Activated CD4-positive, alpha-beta T cell treated with anti-CD3 and anti-CD28 coated beads for 4 hours (primary cell): Measurements from ENCODE around the gene AUTS2.

Experiments
- DNase-seq, 2 donors: peaks; one replicate each; pipeline ENCODE4 v3.0.0-alpha.2; 2020

The AUTS2 gene

DNA sequence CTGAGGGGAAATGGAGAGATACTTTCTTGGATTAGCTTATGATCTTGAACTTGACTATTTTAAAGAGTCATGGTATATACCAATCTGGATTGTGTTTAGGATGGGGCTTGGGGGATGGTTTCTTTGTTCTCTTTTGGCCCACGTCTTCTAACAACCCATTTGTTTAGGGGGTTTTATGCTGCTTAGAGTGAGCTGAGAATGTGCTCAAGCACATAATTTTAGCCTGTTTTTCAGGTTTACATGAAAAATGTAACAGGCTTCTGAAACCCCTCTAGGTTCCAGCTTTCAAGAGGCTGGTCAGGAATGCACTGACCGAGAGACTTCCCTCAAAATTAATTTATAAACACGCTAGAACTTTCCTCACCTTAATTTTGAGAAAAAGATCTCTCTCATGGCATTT is 94.3 kb downstream of the AUTS2 start:
- no peak for DNase-seq

DNA sequence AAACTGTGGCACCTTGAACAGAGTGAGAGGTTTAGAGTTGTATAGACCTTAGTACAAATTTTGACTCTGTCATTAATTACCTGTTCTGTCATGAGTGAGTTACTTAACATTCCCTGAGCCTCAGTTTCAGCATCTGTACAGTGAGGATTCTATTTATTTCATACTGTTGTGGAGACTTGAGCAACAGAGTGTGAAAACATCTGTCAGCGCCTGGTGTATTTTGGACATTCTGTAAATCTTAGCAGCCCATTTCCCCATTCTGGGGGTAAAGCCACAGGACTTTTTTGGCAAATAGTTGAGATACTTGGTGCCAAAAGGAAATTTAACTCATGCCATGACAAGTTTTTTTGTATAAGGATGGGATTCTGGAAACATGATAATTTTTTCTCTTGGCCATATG is 94.8 kb downstream of the AUTS2 start:
- no peak for DNase-seq

DNA sequence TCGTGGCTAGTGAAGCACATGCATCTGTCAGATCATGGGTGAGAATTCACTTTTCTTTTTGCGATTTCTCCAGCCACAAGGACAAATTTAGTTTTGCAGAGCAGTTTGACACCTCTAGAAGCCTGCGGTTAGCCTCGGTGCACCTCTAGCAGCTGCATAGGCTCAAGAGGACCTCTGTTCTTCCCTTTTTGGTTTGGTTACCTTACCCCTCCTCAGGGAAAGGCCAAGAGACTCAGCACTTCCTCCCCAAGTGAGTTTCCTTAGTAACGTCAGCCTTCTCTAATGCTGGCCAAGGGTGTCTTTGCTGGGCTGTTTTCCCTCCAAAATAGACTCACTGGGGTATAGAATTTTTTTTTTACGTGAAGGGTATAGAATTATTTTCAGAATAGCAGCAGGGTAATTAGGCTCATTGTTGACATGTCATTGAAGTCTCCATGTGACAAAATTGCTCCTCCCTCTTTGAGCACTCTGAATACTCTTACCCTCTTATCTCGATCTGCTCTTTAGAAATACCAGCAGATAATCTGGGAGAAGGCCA is 97.8 kb downstream of the AUTS2 start:
- DNase-seq: no peak

DNA sequence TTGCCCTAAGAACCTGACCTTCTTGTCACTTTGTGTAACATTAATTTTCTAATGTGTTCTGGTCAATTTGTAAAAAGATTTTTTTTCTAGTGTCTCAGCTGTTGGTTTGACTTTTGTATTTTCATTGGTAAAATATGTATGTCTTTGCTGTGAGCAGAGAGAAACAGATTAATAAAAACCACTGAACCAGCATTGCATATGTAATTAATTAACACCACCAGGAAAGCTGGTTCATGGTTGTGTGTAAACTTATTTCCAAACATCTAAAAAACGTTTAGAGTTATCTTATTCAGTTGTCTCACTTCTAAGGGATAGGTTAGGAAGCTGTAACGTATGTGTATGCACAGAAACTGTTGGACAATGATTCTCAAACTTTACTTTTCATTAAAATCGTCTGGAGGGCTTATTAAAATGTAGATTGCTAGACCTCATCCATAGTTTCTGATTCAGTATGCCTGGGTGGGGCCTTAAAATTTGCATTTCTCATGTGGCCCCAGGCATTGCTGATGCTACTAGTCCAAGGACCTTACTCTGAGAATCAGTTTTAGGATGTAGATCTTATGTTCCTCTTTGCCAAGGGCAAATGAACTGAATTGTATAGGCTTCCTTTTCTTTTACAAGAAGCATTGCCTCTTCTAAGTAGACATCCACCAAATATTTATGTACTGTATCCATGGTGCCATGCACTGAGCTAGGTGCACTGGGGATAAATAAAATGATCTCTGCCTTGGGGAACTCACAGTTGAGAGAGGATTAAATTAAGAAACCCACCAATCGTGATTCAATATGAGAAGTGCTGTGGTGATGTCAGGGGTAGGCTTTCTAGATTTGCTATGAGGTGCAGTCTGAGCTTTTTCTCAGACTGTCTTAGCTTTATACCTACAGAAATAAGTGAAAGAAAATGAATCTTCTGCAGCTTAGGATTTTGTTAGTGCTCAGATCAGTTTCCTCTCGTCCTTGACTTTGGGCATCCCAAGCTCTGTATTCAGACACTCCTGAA is 98.7 kb downstream of the AUTS2 start:
- DNase-seq: no peak

DNA sequence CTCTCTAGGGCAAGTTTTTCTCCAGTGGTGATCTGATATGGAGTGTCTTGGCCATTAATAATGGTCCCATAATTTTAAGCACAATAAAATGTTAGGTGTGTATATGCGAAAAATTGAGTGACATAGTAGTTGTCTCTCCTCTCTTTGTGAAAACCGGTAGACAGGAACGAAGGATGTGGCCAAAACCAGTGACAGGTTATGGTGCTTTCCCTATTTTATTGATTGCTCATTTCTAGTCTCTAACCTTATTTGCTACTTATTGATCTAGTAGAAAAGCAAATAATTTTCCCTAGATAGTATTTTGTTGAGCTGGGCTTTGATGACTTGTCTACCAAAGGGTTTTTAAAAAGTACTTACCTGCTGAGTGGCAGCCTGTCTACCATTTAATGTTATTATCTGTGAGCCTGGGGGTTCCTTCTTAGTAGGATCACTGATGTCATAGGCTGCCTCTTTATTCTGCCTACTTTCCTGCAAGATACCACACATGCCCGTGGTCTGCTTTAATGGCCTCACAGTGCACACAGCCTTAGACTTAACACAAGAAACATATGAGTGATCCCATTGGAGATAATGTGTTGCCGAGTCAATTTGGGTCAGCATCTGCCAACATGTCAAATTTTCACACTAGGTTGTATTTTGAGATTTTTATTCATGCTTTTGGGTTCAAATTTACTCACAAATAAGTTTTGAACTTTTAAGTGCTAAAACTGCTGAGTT is 100.0 kb downstream of the AUTS2 start:
- no peak for DNase-seq

DNA sequence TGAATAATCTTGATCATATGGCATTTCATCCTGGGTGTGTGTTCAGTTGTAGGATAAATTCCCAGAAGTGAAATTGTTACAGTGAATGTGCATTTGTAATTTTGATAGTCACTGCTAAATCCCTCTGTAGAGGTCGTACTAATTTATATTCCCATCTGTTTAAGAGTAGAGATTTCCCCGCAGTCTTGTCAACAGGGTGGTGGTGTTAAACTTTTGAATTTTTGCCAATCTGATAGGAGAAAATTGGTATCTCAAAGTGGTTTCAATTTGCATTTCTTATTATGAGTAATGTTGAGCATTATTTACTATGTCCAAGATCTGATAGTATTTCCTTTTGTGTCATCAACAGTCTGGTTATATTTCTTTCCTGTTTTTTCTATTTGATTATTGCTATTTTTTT is 101.7 kb downstream of the AUTS2 start:
- DNase-seq: no peak

DNA sequence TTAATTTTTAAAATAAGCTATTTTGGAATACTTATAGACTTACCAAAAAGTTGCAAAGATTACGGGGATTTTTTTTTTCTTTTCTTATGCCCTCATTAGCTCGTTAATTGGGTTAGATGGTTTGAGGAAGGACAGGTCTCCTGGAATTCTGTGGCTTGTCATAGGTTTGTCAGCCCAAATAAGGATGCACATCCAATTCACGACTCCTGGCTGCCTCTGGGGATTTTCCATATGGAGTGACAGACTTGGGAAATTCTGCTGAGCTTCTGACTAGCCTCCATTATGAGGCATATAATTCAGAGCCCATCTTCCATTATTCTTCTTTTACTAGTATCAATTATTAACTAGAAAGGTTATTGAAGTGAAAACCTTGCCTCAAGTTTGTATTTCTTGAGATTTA is 102.1 kb downstream of the AUTS2 start:
- no peak for DNase-seq

DNA sequence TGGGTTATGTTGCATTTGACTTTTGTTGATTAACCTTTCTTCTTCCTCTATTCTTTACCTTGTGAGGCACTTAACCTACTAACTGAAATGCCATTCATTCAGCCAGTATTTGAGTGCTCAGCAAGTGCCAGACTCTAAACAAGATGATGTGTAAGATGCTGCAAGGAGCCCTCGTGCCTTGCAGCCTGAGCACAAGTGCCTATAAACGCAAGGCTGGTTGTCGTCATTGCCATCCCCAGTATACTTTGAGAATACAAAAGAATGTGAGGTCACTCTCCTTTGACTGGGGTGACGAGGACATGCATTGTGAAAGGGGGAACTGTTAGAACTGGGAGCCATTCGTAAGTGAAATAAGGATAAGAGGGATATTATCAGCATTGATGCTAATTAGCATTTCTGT is 103.0 kb downstream of the AUTS2 start:
- no peak for DNase-seq

DNA sequence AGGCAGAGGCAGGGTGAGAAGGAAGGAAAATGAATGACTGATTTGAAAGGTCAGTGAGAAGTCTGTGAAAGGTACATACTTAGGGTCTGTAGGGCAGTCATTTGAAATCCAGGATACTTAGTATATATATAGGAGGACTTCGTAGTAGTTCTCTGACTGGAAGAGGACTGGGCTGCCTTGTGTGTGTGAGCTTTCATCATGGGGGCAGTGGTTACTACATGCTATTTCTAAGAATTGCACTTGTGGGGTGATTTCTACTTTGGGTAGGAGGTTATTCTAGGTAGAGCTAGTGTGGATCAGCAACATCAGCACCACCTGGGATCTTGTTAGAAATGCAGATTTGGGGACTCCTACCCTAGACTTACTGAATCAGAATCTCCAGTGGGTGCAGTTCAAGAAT is 104.1 kb downstream of the AUTS2 start:
- no peak for DNase-seq

DNA sequence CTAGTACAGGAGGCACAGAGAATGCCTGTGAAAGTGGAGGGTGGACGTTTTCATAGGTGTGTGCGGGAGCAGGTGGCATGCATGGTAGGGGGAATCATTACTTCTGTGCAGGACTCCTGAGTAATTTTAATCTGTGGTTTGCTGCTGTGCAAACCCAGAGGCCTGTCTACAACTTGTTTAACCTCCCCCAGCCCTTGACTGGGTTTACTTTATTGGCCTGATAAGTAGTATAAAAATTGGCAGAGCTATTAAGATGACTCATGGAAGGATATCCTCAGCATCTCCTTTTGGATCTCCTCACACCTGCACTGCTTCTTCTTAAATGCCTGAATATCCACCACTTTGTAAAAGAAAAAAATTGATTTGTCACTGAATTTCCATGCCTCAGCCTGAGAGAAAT is 104.8 kb downstream of the AUTS2 start:
- no peak for DNase-seq

DNA sequence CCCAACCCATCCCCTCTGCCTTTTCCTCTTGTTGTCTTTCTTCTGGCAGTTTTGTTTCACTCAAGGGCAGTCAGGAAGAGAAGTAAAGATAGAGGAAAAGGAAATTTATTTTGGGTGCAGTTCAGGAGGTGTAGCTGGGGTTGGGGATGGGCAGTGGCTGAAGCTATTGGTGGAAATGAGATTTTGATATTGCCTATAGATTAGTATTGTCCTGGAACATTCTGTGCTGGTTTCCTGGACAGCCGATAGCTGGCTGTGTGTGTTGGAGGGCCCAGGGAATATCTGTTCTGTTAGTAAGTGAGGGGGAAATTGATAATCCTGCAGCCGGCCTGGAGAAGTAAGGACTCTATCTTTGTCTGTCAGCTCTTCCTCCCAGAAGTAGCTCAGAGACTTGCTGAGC is 107.8 kb downstream of the AUTS2 start:
- no peak for DNase-seq

DNA sequence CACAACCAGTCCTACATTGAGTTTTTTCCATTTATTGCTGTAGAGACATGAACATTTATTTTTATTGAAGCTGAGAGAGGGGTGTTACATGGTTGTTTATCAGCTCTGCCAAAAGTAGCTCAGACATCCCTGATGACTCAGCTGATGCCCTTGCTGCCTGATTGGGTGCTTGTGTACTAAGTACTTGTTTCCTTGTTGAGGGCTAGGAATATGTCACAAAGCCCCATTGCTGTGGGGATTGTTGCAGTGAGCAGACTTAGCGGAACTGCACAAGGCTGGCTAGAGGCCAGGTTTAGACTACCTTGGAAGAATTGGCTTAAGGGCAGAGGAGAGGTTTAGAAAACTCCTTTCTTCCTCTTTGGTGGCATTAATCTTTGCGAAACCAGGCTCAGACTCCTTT is 110.6 kb downstream of the AUTS2 start:
- no peak for DNase-seq

DNA sequence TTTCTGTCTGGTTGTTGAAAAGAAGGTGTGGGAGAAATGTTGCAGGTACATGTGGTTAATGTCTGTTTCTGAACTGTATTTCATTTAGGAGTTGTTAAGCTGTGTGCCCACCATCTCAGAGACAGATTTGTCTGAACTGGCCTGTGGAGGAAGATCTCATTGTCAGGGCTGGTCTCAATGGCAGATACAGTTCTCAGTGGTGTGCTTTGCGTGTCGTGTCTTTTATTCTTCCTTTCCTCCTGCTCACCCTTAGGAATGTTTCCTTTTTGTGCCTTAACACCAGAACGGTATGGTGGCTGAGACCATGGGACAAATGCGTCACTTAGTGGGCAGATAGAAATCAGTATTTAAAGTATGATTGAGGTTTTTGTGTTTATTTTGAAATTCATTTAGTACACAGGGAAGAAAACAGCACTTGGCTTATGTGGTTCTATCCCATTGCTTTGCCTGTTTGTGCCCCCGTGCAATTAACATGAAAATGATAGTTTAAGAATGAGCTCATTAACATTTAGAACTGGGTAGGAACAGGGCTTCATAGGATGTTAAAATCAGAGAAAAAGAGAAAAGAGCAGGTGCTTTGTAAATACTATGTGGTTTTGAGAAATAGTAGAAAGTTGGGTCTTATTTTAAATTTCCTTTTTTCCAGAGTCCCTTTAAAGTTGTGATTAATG is 112.6 kb downstream of the AUTS2 start:
- no peak for DNase-seq

DNA sequence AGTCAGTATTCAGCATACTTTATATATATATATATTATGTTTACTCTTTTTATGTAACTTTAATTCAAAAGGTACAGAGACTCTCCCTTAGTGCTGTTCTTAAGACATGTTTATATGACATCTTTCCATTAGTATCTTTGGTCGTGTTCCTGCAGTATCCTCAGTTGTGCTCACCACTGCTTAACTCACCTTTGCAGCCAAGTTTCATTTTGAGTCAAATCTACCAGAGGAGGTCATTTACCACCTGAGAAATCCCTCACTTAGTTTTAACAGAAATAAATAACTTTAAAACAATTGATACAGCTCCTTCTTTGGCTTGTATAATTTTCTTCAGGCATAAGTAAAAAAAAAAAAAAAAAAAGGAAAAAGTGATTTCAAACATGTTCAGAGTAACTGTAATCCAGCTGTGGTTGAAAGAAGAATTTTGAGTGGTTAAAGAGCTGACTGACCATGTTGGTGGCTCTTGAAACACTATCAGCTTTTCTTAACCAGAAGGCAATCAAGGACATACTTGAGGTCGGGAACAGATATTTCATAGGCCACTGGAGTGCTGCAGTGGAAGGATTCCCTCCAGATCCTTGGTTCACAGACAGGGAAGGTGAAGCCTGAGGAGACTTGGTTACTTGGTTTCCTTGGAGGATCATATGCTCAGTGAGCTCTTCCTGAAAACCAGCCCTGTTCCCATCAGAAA is 116.8 kb downstream of the AUTS2 start:
- no peak for DNase-seq

DNA sequence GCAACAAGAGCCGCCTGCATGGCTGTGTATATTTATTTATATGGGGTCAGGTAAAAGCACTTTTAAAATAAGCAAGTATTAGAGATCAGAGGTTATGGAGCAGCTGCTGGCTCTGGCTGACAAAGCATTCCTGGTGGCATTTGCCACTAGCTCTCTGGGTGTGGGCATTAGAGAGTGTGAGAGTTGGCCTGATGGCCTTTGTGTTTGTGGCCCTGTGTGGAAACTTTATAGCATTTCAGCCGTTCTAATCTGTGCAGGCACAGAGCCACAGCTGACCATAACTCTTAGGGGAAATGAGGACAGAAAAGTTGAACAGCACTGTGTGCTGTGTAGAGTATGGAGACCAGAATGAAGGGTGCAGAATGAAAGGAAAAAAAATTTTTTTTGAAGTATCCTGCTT is 118.9 kb downstream of the AUTS2 start:
- DNase-seq: no peak

DNA sequence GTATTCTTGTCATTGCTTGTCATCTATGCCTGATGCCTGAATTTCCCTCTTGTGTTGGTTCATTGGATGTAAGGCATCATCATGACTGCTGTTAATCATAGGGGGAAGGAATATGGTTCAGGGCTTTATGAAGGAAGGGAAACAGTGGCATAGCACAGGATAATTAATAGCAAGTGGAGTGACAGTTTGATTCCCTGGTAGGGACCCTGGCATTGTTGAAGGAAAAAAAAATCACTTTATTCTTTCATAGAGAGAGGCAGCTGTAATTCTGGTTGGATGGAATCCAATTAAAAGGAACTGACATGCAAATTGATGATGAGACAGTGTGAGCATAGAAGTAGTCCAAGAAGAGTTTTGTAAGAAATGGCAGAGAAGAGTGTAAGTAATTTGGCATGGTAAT is 121.4 kb downstream of the AUTS2 start:
- DNase-seq: no peak

DNA sequence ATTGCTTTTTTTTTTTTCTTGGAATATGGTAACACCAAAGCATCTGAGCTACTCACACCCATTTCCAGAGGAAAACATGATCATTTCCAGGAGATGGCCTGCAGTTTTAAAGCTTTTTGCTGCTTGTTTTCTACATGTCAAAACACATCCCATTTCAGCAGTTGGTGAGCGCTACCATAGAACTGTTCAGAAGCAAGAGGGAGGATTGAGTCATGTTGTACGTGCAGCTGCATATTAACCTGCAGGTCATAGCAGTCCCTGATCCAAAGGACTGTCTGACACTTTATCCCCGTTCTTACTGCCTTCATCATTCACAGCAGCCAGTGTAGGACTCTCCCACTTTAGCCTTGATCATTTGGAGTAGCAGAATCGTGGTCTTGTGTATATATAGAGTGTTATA is 124.6 kb downstream of the AUTS2 start:
- DNase-seq: no peak

DNA sequence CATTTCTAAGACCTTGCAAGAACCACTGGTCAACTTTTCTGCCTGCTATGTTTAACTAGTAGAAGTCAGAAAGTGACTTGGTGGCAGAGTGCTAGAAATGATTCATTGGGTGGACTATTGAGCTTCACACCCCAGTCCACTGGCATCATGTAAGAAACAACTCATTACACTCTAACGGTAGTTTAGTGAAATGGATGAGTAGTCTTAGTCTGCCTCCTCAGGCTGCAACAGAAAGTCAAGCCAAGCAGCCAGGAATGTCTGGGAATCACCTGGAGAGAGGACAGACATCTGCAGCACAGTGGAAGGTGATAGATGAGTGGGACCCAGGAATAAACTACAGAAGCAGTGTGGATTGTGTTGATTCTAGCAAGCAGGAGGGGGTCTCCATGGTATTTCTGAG is 125.4 kb downstream of the AUTS2 start:
- no peak for DNase-seq

DNA sequence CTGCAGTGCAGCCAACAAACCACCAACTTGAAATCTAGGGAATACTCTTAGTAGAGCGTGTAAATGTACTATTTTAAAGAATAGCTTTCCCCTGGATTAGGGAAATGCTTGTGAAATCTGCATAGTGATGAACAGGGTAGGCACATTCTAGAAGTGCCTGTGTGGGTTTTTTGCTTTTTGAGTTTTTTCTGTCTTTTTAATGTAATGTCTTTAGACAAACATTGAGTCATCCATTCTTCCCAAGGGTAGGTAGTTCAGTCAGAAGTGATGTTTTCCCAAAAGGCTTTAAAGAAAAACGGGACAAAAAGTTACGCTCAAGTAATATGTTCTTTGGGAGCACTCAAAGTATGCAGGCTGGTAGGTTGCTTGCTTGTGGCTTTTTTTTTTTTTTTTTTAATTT is 130.0 kb downstream of the AUTS2 start:
- DNase-seq: no peak

DNA sequence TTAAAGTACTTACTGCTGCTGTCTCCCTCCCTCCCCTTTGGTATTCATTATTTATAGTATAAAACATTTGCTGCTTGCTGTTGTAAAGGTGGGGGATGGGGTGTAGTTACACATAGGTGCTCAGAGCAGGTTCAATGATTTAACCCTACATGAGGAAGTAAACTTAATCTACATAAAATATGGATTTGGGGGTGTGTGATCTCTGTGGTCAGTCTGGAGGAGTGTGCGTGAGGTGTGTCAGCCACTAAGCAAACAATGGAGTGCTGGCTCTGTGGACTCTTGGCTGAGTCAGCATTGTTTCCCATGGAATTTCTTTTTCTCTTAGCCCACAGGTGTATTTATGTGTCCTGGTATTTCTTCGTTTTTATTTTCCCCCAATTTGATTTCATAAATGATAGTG is 133.9 kb downstream of the AUTS2 start:
- DNase-seq: no peak

DNA sequence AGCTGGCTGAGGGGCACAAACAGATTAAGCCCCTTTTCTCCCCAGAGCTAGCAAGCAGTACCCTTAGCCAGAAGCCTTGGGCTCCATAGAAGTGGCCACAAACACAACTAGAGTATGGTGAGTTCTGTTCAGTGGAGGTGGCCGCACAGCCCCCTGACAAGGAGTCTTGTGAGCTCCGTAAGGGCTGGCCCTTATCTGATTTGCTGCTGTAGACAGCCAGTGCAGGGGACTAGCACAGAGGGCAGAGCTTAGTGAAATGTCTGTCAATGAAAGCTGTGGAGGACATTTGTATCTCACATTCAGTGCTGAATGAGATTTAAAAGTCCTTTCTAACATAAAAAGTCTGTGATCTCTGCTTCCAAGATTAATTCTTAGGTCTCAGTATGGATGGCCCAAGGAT is 137.3 kb downstream of the AUTS2 start:
- no peak for DNase-seq

DNA sequence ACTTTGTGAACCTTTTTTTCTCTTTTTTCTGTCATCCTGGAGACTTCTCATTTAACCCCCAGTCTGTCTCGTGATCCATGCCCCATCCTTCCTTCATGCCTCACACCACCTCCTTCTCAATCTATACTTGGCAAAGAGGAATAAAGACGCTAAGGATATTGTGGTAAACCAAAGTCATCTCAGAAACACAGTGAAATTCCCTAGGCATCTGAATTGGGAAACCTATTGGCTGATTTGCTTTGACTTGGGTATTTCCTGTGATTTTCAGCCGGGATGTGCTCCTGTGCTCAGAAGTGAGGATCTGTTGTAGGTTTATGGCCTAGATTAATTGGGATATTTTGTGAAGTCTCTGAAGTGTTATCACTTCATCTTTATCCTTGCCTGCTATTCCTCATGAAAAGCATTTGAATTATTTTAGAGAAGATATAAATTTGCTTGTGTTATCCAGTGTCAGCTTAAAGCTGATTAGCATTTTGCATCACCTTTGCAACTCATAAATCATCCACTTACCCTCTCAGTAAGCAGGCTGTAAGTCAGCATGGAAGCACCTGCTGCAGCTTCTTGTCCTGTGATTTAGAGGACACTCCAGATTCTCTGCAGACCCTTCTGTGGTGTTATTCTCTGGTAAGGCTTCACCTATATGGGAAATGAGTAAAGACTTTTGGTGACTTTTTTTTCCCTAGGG is 138.0 kb downstream of the AUTS2 start:
- DNase-seq: no peak
